Parathyroid adenoma (tissue), 2 donors: ENCODE data around the gene GSE1.

ENCODE experiments used
- H2AFZ ChIP-seq: fragments of 300-600 bp; sonication (generic); one replicate; pipeline ENCODE4 v1.7.0; 2017; ENCODE audit warnings: antibody characterized with exemption, mild to moderate bottlenecking
- H3K27ac ChIP-seq: fragments of 300-600 bp; sonication (generic); one replicate; pipeline ENCODE4 v1.7.0; 2017
- H3K27me3 ChIP-seq: fragments of 300-600 bp; sonication (generic); one replicate; pipeline ENCODE4 v1.7.0; 2017; ENCODE audit warnings: low read length; ENCODE audit not compliant: control insufficient read depth, insufficient read depth
- H3K36me3 ChIP-seq: fragments of 300-600 bp; sonication (generic); one replicate; pipeline ENCODE4 v1.7.0; 2017; ENCODE audit warnings: low read length; ENCODE audit not compliant: control insufficient read depth, insufficient read depth
- H3K4me1 ChIP-seq: fragments of 300-600 bp; sonication (generic); one replicate; pipeline ENCODE4 v1.7.0; 2017; ENCODE audit warnings: control low read depth
- H3K4me2 ChIP-seq: fragments of 300-600 bp; sonication (generic); one replicate; pipeline ENCODE4 v1.7.0; 2017; ENCODE audit warnings: low read length
- H3K4me3 ChIP-seq: fragments of 300-600 bp; sonication (generic); one replicate; pipeline ENCODE4 v1.7.0; 2017; ENCODE audit warnings: low read depth, low read length
- H3K79me2 ChIP-seq: fragments of 300-600 bp; sonication (generic); one replicate; pipeline ENCODE4 v1.7.0; 2017; ENCODE audit warnings: control low read depth
- H3K9ac ChIP-seq: fragments of 300-600 bp; sonication (generic); one replicate; pipeline ENCODE4 v1.7.0; 2017; ENCODE audit warnings: mild to moderate bottlenecking
- H3K9me3 ChIP-seq: fragments of 300-600 bp; sonication (generic); one replicate; pipeline ENCODE4 v1.7.0; 2017; ENCODE audit warnings: low read length; ENCODE audit not compliant: control insufficient read depth
- CTCF ChIP-seq: fragments of 300-600 bp; sonication (generic); IDR thresholded peaks from one replicate; pipeline ENCODE4 v1.7.0; 2017; ENCODE audit warnings: antibody characterized with exemption, mild to moderate bottlenecking
- donor health status: primary hyperparathyroidism.

GSE1 gene

GRCh38 chr16:85712801-85713200 is 99.7 kb downstream of the GSE1 start:
- H3K4me3 ChIP-seq = no peak overlapping the region
- no peak overlapping the region for H3K27ac ChIP-seq

GRCh38 chr16:85715169-85716021 is 102.3 kb downstream of the GSE1 start:
- Histone ChIP-seq H2AFZ (no peak overlapping the region), H3K36me3 (no peaks in the 10 kb centered on the region), H3K4me2 (no peak overlapping the region), H3K4me3 (no peak overlapping the region), H3K4me1 (peaks cover 3% of the 10 kb centered on the region), H3K27me3 (no peaks in the 10 kb centered on the region), H3K79me2 (peaks cover 5% of the 10 kb centered on the region), H3K9me3 (no peaks in the 10 kb centered on the region), H3K27ac (no peak overlapping the region), H3K9ac (no peak overlapping the region)
- no peak for TF ChIP-seq CTCF

More at GRCh38 chr16:85712801-85713200, 99.7 kb downstream of the GSE1 start:
- H3K79me2 ChIP-seq = no peaks in the 10 kb centered on the region
- no peak overlapping the region for H3K9ac ChIP-seq
- no peak overlapping the region for H2AFZ ChIP-seq
- H3K9me3 ChIP-seq = no peaks in the 10 kb centered on the region
- H3K27me3 ChIP-seq = no peaks in the 10 kb centered on the region
- no peak overlapping the region for H3K4me2 ChIP-seq
- peaks cover 2% of the 10 kb centered on the region for H3K4me1 ChIP-seq
- no peak for TF ChIP-seq CTCF
- no peaks in the 10 kb centered on the region for H3K36me3 ChIP-seq

- H3K4me3 ChIP-seq = no peak overlapping the region
- H3K79me2 ChIP-seq = peaks cover 5% of the 10 kb centered on the region
- H3K4me1 ChIP-seq = peaks cover 3% of the 10 kb centered on the region
- H2AFZ ChIP-seq = no peak overlapping the region
- no peak overlapping the region for H3K9ac ChIP-seq
- no peak overlapping the region for H3K27ac ChIP-seq
- no peaks in the 10 kb centered on the region for H3K27me3 ChIP-seq
- no peak overlapping the region for H3K4me2 ChIP-seq
- no peaks in the 10 kb centered on the region for H3K9me3 ChIP-seq
- H3K36me3 ChIP-seq = no peaks in the 10 kb centered on the region
- TF ChIP-seq CTCF = no peak
Observed at GRCh38 chr16:85716022-85716679, 103.0 kb downstream of the GSE1 start.

- H3K27ac ChIP-seq = no peak overlapping the region
- no peaks in the 10 kb centered on the region for H3K27me3 ChIP-seq
- no peak overlapping the region for H3K4me2 ChIP-seq
- H3K36me3 ChIP-seq = no peaks in the 10 kb centered on the region
- peaks cover 3% of the 10 kb centered on the region for H3K4me1 ChIP-seq
- no peak overlapping the region for H3K4me3 ChIP-seq
- peaks cover 5% of the 10 kb centered on the region for H3K79me2 ChIP-seq
- no peak for TF ChIP-seq CTCF
- no peak overlapping the region for H2AFZ ChIP-seq
- H3K9ac ChIP-seq = no peak overlapping the region
- no peaks in the 10 kb centered on the region for H3K9me3 ChIP-seq
Observed at GRCh38 chr16:85716680-85717038, 103.5 kb downstream of the GSE1 start.
